T follicular helper cell (primary cell): ENCODE data around the gene SESN2.

ENCODE experiments used
- DNase-seq: peaks from one replicate; pipeline ENCODE4 v3.0.0-alpha.2; 2020; ENCODE audit warnings: low read depth

SESN2 gene

GRCh38 chr1:28282426-28283407, 23.4 kb downstream of the SESN2 start:
- DNase-seq = no peak

- no peak for DNase-seq
These were observed 26.8 kb downstream of the SESN2 start for GRCh38 chr1:28286111-28286510.

DNA sequence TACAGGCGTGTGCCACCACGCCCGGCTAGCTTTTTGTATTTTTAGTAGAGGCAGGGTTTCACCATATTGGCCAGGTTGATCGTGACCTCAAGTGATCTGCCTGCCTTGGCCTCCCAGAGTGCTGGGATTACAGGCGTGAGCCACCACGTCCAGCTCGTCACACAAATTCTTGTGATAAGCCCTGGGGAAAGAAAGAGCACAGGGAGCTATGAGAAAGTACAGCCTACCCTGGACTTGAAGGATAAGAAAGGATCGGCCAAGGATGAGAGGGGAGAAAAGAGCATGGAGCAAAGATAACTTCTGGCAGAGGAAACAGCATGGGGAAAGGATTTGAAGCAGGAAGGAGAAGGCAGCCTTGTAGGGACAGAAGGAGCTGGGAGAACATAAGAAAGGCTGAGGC, 29.2 kb downstream of the SESN2 start:
- DNase-seq = no peak

- no peak for DNase-seq
These were observed 31.5 kb downstream of the SESN2 start for GRCh38 chr1:28290851-28291250.

- DNase-seq = no peak
These were observed 32.4 kb downstream of the SESN2 start for GRCh38 chr1:28291711-28292110.

- no peak for DNase-seq
These were observed 36.6 kb downstream of the SESN2 start for GRCh38 chr1:28295936-28296335.

- DNase-seq = no peak
These were observed 37.3 kb downstream of the SESN2 start for GRCh38 chr1:28296401-28297261.

DNA sequence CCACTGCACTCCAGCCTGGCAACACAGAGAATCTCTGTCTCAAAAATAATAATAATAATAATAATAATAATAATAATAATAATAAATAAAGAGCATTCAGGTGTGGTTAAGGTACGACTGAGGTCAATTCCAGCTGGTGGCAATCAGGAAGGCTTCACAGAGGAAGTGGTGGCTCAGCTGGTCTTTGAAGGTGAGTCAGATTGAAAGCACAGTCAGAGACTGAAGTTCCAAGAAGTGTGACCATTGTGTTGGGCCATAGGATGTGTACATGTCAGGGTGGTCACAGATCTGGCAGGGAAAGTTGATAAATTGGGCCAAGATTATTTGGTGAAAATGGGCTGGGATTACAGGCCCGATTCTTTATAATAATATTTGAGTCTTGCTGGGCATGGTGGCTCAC, 38.5 kb downstream of the SESN2 start:
- DNase-seq = no peak

DNA sequence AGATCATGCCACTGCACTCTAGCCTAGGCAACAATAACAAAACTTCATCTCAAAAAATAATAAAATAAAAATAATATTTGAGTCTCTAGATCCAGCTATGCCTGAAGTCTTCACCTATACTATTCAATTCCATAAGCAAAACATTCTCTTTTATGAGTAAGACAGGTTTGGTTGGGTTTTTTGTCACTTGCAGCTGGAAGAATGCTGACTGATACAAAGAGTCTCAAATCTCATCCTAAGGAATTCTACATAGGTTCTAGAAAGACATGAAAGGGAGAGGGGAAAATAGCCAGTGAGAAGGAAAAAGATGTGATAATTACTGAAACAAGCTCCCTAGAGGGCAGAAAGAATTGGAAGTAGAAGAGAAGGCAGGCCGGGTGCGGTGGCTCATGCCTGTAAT, 39.1 kb downstream of the SESN2 start:
- no peak for DNase-seq

DNA sequence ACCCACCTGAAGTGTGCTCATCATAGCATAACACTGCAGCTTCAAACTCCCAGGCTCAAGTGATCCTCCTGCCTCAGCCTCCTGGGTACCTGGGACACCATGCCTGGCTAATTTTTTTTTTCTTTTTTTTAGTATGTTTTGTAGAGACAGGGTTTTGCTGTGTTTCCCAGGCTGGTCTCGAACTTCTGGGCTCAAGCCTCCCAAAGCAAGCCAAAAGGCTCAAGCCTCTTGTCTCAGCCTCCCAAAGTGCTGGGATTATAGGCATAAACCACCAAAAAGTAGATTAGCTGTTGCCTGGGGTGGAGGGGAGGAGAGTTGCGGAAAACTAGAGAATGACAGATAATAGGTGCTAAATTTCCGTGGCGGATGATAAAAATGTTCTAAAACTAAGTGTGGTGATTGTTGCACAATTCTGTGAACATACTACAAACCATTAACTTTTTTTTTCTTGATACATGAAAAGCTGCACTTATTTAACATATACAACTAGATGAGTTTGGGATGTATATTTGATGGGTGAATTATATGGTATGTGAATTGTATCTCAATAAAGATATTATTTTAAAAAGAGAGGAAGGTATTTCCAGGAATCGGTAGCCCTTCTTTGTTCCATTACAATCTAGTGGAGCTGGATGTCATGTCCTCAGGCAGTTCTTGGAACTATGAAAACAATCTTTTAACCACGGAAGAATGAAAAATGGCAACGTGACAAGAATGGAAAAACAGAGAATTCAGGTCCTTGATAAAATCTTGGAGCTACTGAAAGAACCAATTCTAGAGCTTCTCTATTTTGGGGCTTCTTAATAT, 42.3 kb downstream of the SESN2 start:
- DNase-seq = no peak

- DNase-seq = no peak
These were observed 42.9 kb downstream of the SESN2 start for GRCh38 chr1:28302247-28302646.

DNA sequence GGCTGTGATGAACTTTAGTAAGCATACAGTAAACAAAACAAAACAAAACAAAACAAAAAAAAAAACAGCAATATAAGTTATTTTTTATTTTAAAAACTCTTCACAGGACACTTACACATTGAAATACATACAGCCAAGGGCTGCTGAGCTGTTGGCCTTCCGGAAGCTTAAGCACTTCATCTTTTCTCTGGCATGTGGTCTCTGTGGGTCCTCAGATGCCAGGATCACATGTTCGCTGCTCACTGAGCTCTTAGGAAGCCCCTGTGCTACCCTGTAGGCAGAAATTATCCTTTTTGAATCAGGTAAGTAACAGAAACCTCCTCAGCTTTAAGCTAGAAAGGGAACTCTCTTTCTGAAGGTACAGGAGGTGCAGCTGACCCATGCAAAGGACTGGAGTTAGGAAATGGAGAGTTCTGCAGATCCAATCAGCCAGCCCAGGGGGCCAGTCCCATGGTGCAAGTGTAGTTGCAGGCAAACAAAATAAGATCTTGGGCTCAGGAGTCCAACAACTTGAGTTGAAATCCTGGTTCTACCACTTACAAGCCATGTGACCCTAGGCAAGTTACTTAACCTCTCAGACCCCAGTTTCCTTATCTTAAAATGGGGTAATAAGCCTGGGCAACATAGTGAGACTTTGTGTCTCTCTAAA, 47.1 kb downstream of the SESN2 start:
- DNase-seq = no peak

DNA sequence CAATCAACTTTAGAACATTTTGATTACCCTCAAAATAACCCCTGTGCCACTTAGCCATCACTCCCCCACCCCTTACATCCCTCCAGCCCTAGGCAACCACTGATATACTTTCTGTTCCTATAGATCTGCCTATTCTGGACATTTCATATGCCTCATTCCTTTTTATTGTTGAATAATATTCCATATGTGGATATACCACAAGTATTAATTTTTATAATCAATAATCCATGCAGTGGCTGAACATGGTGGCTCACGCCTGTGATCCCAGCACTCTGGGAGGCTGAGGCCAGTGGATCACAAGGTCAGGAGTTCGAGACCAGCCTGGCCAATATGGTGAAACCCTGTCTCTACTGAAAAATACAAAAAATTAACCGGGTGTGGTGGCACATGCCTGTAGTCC, 49.4 kb downstream of the SESN2 start:
- no peak for DNase-seq

GRCh38 chr1:28309702-28310101, 50.4 kb downstream of the SESN2 start:
- no peak for DNase-seq

DNA sequence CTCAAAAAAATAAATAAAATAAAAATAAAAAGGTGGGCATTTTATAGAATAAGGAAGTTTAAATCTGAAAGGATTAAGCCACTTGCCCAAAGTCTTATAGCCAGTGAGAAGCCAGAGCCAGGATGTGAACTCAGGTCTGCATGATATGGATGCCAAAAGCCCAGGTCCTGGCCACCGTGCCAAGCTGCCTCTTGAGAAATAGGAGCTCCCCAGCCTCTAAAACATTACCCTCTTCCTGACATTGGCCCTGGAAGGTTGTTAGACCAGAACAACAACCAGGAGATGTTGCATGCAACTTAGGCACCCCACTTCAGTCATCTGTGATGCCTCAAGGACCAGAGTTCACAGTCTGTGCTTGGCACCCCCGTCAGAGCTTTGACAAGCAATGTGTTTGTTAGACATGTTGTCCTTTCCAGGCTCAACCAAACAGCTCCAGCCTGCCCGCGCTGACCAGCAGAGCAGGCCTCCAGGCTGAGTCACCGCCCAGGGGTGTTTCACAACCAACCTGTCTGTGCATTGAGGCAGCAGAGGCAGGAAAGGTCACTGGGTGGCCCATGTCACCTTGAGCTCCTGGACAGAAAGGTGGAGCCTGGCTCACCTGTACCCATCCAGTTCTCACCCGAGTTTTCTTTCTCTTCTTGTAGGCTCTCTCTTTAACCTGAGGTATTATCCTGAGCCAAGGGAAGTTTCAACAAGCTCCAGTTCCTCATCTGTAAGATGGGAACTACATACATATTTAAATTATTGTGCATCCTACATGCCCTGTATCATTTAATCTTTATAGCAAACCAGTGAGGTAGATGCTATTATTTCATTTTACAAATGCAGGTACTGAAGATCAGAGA, 54.6 kb downstream of the SESN2 start:
- no peak for DNase-seq

DNA sequence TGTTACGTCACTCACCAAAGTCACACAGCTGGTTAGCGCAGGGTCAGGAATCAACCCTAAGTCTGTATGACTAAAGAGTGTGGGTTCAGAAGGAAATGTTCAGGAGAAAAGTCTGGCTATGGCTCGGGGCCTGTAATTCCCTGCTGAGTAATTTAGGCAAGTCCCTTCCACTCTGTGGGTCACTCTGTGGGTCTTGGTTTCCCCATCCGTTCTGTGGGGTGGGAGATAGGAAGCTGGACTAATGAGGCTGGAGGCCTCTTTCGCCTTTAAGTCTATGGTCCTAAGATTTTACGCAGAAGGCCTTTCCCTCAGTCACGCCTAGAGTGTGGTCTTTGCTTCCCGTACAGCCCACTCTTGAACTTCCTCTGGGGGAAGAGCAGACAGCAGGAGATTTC, 55.2 kb downstream of the SESN2 start:
- DNase-seq = no peak

GRCh38 chr1:28317014-28317413, 57.7 kb downstream of the SESN2 start:
- DNase-seq = no peak

GRCh38 chr1:28322194-28322593, 62.9 kb downstream of the SESN2 start:
- DNase-seq = no peak

DNA sequence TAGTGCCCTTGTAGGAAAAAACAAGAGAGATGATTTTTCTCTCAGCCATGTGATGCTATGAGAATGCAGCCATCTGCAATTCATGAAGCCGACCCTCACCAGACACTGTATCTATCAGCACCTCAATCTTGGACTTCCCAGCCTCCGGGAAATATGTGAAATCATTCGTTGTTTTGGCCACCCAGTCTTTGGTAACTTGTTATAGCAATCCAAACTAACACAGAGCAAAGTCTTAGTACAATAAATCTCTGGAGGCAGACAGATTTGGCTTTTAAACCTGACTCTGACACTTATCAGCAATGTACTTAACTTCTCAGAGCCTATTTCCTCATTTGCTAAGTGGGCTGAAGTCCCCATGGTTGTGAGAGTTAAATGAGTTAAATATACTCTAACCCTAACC, 64.4 kb downstream of the SESN2 start:
- DNase-seq = no peak

GRCh38 chr1:28326515-28326914, 67.2 kb downstream of the SESN2 start:
- DNase-seq = no peak

GRCh38 chr1:28326984-28327383, 67.7 kb downstream of the SESN2 start:
- no peak for DNase-seq
